Peyer's patch (tissue), 4 donors: ENCODE results near the gene MSANTD1. TPM values are rescaled to one million over a fixed set of nuclear protein-coding genes. Genes with fewer than 3 reads are reported as not detected.

ENCODE experiments used
- DNase-seq, 3 donors: peaks; one replicate each; pipeline ENCODE4 v3.0.0-alpha.2; 2017 to 2019
- H3K27ac ChIP-seq, 4 donors: fragments of 200-600 bp; sonication (generic); one replicate each; pipeline ENCODE4 v1.5.1; 2016 to 2019
- H3K27me3 ChIP-seq, 2 donors: fragments of 200-600 bp; sonication (generic); one replicate each; pipeline ENCODE4 v1.5.1; 2019
- H3K36me3 ChIP-seq, 3 donors: fragments of 200-600 bp; sonication (generic); one replicate each; pipeline ENCODE4 v1.5.1; 2016 to 2019
- H3K4me1 ChIP-seq, 4 donors: fragments of 200-600 bp; sonication (generic); one replicate each; pipeline ENCODE4 v1.5.1; 2016 to 2019
- H3K4me3 ChIP-seq, 4 donors: fragments of 200-600 bp; sonication (generic); 1 replicate in 3 of 4; 2 replicates in 1 of 4; pipeline ENCODE4 v1.5.1; 2016 to 2019; ENCODE audit warnings: mild to moderate bottlenecking in 1 of 4
- H3K9me3 ChIP-seq, 4 donors: fragments of 200-600 bp; sonication (generic); one replicate each; pipeline ENCODE4 v1.5.1; 2016 to 2019; ENCODE audit warnings: mild to moderate bottlenecking in 1 of 4
- CTCF ChIP-seq, 6 experiments: fragments of 450-650 bp in 4 of 6; fragments of 200-600 bp in 2 of 6; sonication (generic) in 1 of 6; IDR thresholded peaks; one replicate each; pipeline ENCODE4 v1.5.1; 2017 to 2019; ENCODE audit warnings: antibody characterized with exemption in 6 of 6, mild to moderate bottlenecking in 3 of 6, moderate library complexity in 1 of 6
- POLR2A ChIP-seq, 2 donors: fragments of 450-650 bp; IDR thresholded peaks; one replicate each; pipeline ENCODE4 v1.5.1; 2017; ENCODE audit warnings: antibody characterized with exemption in 2 of 2, mild to moderate bottlenecking in 2 of 2, moderate library complexity in 2 of 2
- total RNA-seq, 4 donors: library from RNA; depleted of rRNA; stranded (reverse); fragments of >200 nt; gene quantifications; one replicate each; pipeline ENCODE4 v1.1.0, GENCODE V29; 2016

The MSANTD1 gene
- total RNA-seq, 4 donors from 2014 or later = 0.35 to 2.5 (median 1.5) TPM

GRCh38 chr4:3213106-3213425, 35.9 kb upstream of the MSANTD1 start:
- no peaks in the 10 kb centered on the region for H3K4me1 ChIP-seq
- DNase-seq = peak in 2 of 3 donors; percentile 41 to 51
- H3K27ac ChIP-seq = no peak overlapping the region
- no peak overlapping the region for H3K4me3 ChIP-seq
- TF ChIP-seq POLR2A (IDR thresholded peaks at IDR 0.05) = no peak
- no peak for TF ChIP-seq CTCF (IDR thresholded peaks at IDR 0.05)
- H3K9me3 ChIP-seq = no peaks in the 10 kb centered on the region
- H3K27me3 ChIP-seq = no peaks in the 10 kb centered on the region
- peaks cover 0 to 83% (median 2%) of the 10 kb centered on the region in 3 donors for H3K36me3 ChIP-seq

DNA sequence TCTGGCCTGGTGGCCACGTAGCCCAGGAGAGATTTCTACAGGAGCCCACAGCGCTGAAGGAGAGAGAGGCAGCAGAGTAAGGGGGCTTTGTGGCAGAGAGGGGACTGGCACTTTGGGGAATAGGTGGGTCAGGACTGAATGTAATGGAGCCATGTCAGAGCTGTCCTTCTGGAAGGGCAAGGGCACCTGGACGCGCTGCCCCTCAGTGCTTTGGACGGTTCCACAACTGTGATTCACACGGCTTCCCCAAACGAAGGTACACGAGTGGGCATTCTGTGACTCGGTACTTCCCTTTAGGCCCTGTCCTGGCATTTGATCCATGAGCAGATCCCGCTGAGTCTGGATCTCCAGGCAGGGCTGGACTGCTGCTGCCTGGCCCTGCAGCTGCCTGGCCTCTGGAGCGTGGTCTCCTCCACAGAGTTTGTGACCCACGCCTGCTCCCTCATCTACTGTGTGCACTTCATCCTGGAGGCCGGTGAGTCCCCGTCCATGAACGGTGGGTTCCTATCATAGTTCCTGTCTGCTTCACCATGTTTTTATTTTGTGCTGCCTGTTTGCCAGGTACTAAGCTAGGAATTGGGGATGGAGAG, 35.2 kb upstream of the MSANTD1 start:
- no peaks in the 10 kb centered on the region for H3K27me3 ChIP-seq
- H3K9me3 ChIP-seq = no peaks in the 10 kb centered on the region
- H3K27ac ChIP-seq = no peak overlapping the region
- peaks cover 0 to 86% (median 2%) of the 10 kb centered on the region in 3 donors for H3K36me3 ChIP-seq
- H3K4me1 ChIP-seq = no peaks in the 10 kb centered on the region
- TF ChIP-seq CTCF (IDR thresholded peaks at IDR 0.05) (no peak), POLR2A (IDR thresholded peaks at IDR 0.05) (no peak)
- DNase-seq = peak in 1 of 3 donors; percentile 35
- no peak overlapping the region for H3K4me3 ChIP-seq

- Histone ChIP-seq H3K36me3 (peaks cover 0 to 86% (median 2%) of the 10 kb centered on the region in 3 donors), H3K9me3 (no peaks in the 10 kb centered on the region), H3K27me3 (no peaks in the 10 kb centered on the region), H3K4me1 (no peaks in the 10 kb centered on the region), H3K4me3 (no peak overlapping the region), H3K27ac (no peak overlapping the region)
- peak in 1 of 3 donors; percentile 26 for DNase-seq
- no peak for TF ChIP-seq CTCF (IDR thresholded peaks at IDR 0.05)
- TF ChIP-seq POLR2A (IDR thresholded peaks at IDR 0.05) = no peak
Measured at GRCh38 chr4:3215256-3215655, 33.7 kb upstream of the MSANTD1 start.

DNA sequence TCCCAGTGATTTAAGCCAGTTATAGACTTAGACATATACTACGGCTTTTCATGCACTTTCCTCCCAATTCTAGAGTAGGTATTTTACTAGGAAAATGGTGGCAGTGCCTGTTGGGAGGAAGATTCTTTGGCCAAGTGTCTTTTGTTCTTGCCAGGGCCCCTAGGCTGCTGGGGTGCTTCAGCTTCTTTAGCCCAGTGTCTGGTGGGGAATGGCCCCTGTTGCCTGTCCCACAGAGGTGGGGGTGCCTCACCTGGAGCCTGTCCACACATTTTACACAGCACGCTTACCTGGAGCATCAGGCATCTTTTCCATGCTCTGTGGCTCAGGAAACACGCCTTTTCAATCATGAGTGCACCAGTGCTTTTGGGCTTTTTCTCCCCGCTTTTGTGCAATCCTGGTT, 33.2 kb upstream of the MSANTD1 start:
- Histone ChIP-seq H3K36me3 (peaks cover 0 to 87% (median 2%) of the 10 kb centered on the region in 3 donors), H3K9me3 (no peaks in the 10 kb centered on the region), H3K4me1 (no peaks in the 10 kb centered on the region), H3K27me3 (no peaks in the 10 kb centered on the region), H3K4me3 (no peak overlapping the region), H3K27ac (no peak overlapping the region)
- DNase-seq = peak in 1 of 3 donors; percentile 10
- TF ChIP-seq CTCF (IDR thresholded peaks at IDR 0.05) = no peak

DNA sequence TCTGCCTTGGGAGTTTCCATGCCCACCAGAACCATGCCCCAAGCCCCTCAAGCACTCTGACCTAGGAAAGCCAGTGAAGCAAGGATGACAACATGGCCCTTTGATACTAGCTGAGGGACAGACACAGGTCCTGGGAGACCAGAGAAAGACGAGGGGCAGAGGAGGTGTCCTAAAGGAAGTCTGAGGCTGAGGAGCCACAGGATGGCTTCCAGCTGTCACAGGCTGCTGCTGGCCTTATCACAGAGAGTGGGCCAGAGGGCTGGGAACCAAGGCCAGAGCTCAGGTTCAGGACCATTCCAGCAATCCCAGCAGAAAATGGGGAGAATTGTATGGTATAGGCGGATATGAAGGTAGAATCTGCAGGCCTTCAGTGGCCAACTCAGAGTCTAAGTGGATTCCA, 31.7 kb upstream of the MSANTD1 start:
- no peak for DNase-seq
- no peak for TF ChIP-seq POLR2A (IDR thresholded peaks at IDR 0.05)
- TF ChIP-seq CTCF (IDR thresholded peaks at IDR 0.05) = no peak
- H3K27me3 ChIP-seq = no peaks in the 10 kb centered on the region
- no peak overlapping the region for H3K27ac ChIP-seq
- H3K9me3 ChIP-seq = no peaks in the 10 kb centered on the region
- H3K4me1 ChIP-seq = no peaks in the 10 kb centered on the region
- H3K36me3 ChIP-seq = peaks cover 0 to 96% (median 2%) of the 10 kb centered on the region in 3 donors
- no peak overlapping the region for H3K4me3 ChIP-seq

DNA sequence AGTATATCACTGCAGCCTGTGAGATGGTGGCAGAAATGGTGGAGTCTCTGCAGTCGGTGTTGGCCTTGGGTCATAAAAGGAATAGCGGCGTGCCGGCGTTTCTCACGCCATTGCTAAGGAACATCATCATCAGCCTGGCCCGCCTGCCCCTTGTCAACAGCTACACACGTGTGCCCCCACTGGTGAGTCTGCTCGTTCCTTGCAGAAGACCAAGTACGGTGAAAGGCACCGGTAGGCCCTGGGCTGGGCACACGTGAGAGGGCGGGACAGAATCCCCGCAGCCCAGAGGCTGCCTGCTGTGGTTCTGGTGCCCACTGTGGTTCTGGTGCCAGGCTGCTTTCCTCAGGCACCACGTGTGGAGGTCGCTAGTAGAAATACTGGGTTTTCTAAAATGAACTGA, 31.2 kb upstream of the MSANTD1 start:
- no peaks in the 10 kb centered on the region for H3K9me3 ChIP-seq
- TF ChIP-seq POLR2A (IDR thresholded peaks at IDR 0.05) = no peak
- no peak for TF ChIP-seq CTCF (IDR thresholded peaks at IDR 0.05)
- peaks cover 0 to 96% (median 2%) of the 10 kb centered on the region in 3 donors for H3K36me3 ChIP-seq
- no peaks in the 10 kb centered on the region for H3K27me3 ChIP-seq
- H3K4me1 ChIP-seq = no peaks in the 10 kb centered on the region
- H3K27ac ChIP-seq = no peak overlapping the region
- H3K4me3 ChIP-seq = no peak overlapping the region
- peak in 1 of 3 donors; percentile 26 for DNase-seq
